Daoy (cell line): ENCODE results near the gene BANP. TPM values are rescaled to one million over a fixed set of nuclear protein-coding genes. Genes with fewer than 3 reads are reported as not detected.
A peak's percentile ranks its signal among the peaks of the same experiment; 100 is the strongest.
"Not testable (repeated sequence)": the region's sequence is repeated elsewhere in the genome, so short reads cannot be mapped to it uniquely, and the experiment has no call there.

ENCODE experiments used
- DNase-seq: peaks from one replicate; pipeline ENCODE4 v3.0.0-alpha.2; 2015; ENCODE audit warnings: low read depth
- total RNA-seq: library from RNA; depleted of rRNA; stranded (reverse); fragments of >200 nt; shearing (Covaris generic); gene quantifications from 2 replicates; pipeline ENCODE4 v1.2.3, GENCODE V29; 2014

The BANP gene
- total RNA-seq, 1 experiment from 2014 or later, result 16.7 TPM

DNA sequence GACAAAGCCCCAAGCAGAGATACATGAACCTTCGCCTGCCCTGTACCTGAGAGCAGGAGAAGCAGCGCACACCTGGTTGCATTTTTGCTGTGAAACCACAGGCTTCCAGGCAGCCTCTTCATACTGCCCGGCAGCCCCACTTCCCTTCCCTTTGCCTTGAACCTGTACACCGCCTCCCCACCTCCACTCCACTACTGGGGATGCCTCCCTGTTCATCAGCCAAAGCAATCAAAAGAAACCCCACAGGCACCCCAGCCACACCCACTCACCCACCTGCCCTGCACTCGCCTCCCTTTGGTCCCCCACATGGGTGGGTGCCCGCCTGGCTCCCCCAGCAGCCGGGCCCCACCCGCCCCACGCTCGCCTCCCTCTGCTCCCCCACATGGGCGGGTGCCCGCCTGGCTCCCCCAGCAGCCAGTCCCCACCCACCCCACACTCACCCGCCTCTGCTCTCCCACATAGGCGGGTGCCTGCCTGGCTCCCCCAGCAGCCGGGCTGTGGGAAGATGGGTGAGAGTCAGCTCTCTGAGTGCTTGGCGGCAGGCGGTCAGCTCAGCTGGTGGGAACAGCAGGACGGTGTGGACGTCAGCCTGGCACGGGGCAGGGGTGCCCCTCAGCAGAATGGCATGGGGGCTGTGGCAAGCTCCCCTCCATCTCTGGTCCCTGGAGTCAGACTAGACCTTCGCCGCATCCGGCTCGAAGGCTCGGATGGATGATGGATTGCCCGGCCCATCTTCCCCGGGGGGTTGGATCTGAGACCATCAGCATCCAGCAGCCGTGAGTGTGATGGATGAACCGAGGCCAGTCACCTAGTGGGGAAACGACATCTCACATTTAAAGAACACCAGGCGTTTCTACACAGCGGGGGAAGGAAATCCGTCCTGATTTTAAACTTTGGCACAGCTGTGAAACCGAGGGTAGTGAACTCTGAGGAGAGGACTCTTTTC, 135.6 kb downstream of the BANP start:
- DNase-seq, result no peak

DNA sequence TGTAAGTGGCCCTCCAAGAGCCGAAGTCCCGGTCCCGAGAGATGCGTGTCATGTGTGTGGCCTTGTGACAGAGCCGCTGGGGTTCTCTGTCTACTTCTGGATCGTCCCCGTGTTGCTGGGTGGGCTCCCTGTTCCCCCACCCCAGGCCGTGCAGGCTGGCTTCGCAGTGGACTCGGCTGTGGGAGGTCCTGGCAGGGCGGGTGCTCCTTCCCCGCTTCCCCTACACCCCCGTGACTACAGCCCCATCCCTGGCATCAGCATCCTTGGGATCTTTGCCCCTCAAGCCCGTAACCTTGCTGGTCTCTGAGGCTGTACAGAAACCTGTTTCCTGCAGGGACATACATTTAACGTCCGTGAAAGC, 136.3 kb downstream of the BANP start:
- DNase-seq, result no peak

DNA sequence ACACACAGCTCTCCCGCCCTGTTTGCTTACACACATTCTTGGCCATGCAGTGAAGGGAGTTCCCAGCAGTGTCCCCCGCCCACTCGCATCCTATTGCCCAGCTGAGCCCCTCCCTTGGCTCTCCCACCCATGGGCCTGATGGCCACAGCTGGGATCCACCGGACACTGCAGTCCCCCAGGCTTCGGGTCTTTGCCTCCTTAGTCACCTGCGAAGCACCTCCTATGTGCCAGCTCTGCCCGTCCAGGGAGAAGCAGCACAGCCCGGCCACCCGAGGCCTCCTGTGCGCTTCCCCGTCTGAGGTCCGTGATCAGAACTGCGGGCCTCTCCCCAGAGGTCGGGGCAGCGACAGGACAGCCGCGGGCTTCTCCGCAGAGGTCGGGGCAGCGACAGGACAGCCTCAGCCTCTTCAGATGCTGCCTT, 136.9 kb downstream of the BANP start:
- no peak for DNase-seq

DNA sequence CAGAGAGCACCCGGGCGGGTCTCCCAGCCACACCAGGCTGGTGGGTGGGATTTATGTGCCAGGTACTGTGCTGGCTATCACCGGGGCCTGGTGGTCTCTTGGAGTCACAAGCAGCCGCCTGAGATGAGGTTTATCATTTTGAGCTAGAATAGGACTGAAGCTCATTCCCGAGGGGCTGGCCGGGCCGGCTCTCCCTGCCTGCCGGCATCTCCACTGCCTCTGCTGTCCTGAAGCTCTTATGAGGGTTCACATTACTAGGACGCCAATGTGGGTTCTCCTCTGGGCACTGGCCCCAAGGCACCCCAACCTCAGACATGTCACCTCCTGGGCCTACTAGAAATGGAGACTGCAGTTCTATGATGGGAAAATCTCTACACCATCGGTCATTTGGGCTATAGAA, 137.4 kb downstream of the BANP start:
- DNase-seq, result not testable (repeated sequence)

DNA sequence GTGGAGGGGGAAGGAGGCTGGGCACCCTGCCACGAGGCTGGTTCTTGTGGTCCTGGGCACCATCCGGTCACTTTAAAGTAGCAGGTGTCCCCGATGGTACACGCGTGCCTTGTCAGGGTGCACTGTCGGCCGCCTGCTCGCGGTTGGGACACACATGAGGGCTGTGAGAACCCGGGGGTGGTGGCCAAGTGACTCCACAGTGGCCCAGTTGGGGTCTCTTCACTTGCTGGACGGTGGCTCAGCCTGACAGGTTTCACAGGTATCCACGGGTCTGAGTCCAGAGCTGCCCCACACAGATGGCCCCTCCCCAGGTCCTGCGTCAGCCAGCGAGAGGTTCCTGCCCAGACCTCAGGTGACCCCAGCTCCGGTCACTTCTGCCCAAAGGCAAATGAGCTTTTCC, 137.8 kb downstream of the BANP start:
- not testable (repeated sequence) for DNase-seq

DNA sequence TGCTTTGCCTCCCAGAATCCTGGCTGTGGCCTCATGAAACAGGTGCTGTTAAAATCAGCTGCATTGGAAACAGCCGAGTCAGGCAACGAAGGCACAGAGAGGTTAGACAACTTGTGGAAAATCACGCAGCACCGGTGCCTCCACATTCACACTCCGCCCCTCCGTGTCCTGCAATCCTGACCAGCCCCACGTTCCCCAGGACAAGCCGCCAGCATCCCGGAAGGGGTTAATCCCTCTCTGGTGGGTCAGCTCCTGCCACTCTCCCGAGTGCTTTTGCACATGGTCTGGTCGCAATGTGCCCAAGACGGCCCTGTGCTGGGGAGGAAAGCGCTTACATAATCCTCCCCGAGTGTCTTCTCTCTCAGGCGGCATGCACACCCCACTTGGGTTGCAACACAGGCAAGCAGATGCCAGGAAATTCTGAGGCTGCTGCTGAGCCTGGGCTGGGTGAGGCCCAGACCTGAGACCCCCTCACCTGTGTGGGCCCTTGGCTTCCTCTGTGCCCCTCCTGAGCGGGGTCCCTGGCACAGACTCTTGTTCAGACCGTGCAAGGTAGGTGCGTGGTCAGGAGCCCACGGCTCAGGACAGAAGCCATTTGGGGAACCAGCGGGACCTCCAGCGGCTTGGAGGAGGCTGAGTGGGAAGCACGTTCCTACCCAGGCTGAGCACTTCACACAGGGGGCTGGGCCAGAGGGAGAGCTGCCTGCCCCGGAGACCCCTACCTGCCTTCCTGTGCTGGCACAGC, 138.6 kb downstream of the BANP start:
- not testable (repeated sequence) for DNase-seq

DNA sequence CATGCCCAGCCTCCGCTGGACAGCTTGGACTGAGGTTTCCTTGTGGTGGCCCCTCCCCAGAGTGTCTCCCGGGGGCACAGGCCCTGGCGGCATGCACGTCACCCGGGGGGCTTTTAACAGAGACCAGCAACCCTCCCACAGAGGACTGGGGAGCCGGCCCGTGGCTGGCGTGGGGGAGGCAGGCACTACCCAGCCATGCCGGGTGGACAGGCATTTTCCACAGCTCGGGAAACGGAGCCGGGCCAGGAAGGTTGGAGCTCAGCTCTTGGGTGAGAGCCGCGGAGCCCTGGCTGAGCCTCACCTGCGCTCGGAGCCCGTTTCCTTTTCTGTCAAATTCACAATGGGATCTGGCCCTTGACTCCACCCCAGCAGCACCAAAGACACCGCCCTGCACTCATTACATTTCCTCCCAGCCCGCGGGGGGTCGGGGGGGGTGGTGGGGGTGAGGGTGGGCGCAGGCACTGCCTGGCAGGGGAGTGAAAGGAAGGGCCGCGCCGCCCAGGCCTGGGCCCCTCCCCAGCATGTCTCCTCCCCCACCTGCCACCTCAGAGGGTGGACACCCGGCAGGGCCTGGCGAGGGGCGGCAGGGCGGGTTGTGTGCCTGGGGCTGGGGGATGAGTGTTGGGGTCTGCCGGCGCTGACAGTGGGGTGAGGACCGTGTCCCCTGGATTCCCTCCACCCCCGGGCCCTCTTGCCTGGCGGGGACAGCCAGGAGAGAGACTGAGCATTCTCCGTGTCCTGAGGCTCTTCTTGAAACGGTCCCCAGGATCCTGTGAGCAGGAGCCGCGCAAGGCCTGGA, 139.3 kb downstream of the BANP start:
- DNase-seq, result not testable (repeated sequence)

DNA sequence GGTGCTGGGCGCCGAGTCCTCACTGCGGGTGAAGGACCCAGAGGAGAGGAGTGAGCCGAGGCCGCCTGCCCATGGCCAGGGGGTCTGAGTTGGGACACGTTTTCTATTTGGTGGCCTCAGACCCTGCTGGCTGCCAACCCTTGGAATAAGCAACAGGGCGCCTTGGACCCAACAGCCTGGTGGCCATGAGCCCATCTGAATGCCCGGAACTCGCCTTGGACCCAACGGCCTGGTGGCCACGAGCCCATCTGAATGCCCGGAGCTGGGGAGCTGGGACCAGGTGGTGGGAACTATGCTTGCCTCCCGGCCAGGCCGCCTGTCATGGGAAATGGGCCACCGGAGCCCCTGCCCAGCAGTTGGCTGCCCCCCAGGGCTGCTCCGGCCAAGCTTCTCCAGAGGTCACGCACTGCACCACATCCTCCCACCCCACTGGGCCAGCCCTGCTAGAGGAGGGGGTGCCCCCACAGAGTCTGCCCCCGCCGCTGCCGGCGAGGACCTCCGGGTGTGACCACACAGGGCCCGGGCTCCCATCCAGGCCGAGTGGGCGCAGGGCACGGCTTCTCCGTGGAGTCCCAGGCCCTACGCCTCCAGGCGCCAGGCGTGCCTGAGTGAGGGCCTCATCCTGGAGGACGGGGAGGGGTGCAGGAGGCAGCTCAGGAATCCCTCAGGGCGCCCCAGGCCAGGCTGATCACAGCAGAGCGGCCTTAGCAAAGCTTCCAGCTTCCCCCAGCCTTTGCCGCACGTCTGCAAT, 140.2 kb downstream of the BANP start:
- not testable (repeated sequence) for DNase-seq

DNA sequence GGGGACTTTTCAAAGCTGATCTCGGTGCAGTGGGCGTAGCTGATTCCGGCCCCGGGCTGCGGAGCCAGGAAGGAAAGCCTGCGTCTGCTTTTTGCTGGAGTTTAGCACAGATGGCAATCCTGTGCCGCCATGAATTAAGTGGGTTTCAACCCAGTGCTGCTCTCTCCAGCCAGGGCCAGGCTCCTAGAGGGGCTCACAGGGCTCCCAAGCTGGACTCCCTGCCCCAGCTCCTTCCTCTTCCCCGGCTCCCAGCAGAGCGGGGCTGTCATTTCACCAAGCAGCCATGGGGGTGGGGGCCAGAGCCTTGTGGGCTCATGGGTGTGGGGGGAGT, 140.7 kb downstream of the BANP start:
- DNase-seq, result not testable (repeated sequence)

DNA sequence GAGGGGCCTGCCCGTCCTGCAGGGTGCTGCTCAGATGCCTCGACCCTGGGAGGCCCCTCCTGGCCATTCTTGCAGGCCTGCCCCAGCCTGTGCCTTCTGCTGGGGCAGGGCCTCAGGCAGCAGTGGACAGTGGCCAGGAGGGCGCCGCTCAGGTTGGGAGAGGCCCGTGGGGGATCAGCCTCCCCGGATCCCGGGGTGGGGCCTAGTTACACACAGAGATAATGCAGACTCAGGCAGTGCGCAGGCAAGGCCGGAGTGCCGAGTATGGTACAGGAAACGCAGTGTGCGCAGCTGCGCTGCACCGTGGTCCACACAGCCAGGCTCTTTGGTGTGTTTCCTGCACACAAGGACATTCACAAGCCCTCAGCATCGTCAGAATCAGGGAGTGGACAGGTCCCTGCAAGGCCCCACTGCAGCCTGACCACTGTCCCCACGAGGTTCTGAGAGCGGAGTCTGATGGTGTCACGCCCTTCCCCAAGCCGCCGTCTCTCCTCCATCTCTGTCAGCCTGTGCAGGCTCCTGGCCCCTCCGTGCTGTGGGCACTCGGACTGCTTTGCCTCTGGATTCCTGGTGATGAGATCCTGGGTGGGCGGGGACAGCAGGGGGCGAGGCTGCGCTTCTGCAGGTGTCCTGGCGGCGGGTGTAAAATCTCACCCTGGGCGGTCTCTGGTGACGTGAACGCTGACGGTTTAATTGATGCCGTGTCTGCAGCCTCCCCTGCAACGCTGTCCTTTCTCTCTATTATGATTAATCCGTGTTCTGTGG, 141.7 kb downstream of the BANP start:
- DNase-seq, result not testable (repeated sequence)

DNA sequence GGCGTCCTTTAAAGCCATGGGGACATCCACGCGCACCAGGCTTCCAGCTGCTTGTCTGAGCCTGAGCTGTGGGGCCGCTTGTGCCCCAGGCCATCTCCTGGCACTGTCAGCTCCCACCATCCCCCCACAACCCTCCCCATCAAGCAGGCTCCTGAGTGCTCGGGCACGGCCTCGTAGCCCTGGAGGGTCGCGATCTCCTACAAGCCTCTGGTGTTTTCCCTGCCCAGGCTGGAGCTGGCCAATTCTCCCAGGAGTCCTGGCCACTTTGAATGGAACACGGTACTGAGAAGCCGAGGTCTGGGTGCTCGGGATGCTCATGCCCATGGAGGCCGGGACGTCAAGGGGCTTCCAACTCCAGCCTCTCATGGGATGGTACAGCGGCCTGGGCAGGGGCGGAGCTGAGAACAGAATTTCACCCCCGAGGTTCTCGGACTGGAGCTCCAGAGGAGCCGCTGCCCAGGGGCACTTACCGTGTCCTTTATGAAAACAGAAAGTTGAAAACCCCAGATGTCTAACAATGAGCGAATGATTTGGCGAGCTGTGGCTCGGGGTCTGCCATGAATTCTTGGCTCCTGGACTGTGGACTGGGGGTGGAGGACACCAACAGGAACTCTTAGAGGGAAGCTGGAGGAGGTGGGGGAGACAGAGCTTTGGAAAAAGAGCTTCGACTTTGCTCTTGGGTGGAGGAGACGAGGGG, 142.5 kb downstream of the BANP start:
- DNase-seq, result not testable (repeated sequence)

DNA sequence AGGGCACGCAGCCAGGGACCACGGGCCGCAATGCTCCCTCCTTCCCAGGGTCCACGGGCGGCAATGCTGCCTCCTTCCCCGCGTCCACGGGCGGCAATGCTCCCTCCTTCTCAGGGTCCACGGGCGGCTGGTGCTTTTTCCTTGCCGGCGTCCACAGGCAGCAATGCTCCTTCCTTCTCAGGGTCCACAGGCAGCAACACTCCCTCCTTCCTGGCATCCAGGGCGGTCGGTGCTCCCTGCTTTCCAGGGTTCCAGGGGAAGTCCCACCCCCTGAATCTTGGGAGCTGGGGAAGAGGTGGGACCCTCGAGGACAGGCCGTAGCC, 143.0 kb downstream of the BANP start:
- not testable (repeated sequence) for DNase-seq

DNA sequence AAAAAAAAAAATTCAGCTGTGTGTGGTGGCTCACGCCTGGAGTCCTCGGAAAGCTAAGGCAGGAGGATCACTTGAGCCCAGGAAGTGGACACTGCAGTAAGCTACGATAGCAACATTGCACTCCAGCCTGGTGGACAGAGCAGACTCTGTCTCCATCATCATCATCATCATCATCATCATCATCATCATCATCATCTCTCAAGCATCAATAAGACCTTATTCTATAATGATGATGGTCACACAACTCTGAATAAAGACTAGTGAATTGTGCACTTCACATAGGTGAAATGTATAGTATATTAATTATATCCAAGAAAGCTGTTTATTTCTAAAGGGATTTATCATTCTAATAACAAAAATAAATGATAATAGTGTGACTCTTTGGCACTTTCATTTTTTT, 143.7 kb downstream of the BANP start:
- DNase-seq, result not testable (repeated sequence)

DNA sequence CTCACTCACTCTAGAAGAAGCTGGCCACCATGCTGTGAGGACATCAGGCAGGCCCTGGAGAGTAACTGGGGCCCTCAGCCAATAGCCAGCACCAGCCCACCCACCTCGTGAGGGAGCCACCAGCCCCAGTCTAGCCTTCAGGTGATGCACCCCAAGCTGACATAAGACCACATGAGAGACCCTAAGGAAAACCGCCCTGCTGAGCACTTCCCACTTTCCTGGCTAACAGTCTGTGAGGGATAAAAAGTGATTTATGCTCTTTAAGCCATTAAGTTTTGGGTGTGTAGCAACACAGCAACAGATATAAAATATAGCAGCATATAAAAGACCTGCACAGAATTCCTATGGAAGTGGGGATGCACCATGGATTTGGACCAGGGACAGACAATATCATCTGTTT, 145.4 kb downstream of the BANP start:
- DNase-seq, result not testable (repeated sequence)

DNA sequence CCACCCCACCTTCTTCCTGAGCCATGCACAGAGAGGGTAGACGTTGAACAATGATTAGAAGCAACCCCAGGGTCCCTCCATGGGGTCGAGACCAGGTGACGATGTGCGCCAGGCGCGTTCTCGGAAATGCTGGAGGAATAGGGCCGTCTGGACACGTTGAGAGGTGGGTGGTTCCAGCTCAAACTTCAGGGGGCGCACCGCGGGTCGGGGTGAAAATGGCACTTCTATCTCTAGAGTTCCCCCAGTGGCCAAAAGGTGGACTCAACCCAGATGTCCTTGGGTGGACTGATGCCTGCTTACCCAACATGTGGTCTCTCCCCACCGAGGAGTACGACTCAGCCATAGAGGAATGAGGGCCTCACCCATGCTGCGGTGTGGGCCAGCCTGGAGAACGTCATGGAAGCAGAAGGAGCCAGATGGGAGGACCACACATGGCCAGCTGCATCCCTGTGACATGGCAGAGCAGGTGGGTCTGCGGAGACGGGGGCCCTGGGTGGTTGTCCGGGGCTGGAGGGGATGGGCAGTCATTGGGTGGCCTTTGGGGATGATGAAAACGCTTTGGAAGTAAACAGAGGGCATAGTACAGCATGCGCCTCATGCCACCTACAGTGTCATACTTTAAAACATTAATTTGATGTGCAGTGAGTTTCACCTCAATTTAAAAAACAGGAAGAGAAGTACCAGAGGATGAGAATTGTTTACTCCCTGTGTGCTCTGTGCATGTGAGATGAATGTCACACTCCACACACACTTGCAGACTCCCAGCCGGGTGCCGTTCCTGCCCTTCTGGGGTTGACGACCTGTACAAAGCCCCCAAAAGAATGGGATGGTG, 147.7 kb downstream of the BANP start:
- peak; percentile 37 for DNase-seq

DNA sequence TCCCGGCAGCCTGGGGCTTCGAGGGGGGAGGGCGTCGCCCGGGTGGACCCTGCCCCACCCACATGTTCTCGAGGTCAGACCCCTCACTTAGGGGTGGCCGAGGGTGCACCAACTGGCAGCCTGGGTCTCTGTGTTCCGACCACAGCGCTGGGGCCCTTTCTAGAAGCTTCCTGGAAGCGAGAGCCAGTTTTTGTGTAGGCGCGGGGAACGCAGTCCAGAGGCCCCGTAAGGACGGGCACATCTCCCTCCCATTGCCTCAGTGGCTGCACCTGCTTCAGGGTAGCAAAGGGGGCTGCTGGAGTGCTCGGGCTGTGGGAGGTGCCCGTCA, 148.3 kb downstream of the BANP start:
- DNase-seq, result no peak

DNA sequence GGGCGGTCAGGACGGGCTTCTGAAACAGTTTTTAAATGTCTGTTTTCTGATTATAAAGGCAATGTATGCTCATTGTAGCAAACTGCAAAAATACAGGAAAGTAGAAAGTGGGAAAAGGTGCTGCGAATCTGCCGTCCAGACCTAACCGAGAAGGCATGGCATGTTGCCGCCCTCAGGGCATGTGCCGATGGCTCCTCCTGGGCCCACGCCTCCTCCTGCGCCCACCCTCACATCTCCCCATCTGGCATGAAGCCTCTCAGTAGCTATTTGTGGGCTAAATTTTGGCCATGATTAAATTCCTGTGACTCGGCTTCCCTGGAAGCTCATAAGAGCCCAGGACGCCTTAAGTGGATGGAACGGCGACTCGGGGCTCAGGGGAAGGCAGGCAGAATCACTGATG, 148.7 kb downstream of the BANP start:
- DNase-seq, result not testable (repeated sequence)

DNA sequence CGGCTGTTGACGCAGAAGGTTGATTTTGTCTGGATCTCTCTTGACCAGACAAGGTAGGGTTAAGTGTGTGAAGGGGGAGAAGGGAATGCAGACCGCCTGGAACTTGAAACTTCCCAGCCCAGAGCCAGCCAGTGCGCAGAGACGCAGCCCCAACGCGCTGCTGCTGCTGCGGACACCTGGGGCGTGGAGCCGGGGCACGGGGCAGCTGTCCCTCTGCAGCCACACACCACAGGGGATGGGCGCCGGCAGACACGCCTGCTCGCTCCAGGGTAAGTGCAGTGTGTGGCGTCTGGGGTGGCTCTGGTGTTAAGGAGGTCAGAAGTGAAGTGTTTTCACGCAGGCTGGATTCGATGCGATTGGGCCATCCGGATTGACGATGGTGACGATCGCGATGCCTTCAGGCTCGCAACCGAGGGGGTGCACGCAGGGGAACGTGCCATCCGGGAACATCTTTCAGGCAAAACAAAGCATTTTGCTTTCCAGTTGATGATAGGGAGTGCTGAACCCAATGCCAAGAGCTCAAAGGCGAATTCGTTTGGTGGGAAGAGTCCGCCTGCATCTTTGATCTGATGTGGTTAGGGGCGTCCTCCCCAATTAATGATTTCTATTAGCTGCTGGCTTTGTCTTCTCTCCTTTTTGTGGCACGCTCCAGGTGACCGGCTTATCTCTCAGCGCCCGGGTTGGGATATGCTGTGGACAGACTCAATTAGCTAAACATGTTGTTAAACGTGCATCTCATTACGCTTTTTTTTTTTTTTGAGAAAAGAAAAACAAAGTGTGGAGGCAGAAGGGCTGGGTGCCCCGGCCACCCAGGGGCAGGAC, 149.8 kb downstream of the BANP start:
- not testable (repeated sequence) for DNase-seq
